GM21576 (cell line): ENCODE results near the gene BAHCC1.
"Not testable (repeated sequence)": the region's sequence is repeated elsewhere in the genome, so short reads cannot be mapped to it uniquely, and the experiment has no call there.

Experiments used
- ATAC-seq: cut with Tn5 transposase; IDR thresholded peaks from one replicate; pipeline ENCODE4 v1.9.1; 2021; ENCODE audit warnings: mild to moderate bottlenecking, moderate library complexity; ENCODE audit not compliant: unreplicated experiment

BAHCC1 gene

DNA sequence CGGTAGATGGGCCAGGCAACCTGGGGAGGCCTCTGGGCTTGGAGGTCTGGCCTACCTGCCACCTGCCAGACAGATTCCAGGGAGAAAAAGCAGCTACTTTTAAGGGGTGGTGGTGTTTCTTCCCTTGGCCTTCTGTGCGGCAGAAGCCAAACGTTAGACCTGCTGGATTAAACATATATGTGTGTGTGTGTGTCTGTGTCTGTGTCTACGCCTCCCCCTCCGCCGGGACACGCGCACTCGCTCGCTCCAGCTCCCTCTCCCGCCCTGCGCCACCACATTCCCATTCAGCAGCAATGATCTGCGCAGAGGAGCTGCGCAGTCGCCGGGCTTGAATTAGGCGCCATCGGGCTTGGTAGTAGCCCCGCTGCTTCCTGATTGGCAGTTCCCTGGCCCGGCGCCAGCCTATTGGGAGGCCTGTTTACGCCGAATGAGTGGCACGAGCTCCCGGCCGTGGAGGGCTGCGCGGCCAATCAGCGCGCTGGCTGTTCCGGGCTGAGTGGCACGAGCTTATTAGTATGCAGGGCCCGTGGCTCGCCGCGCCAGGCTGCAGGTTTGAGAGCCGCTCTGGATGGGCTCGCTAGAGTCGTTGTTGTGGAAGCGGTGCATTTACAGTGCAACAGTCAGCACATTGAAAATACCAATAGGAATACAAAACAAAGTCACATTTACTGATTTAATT lies at the start of gene BAHCC1:
Gene BAHCC1 (plus strand): TSS at position 537 of the 679 bp plus-strand sequence. CDS start 4,283 bp downstream, outside the sequence.
- ATAC-seq, result no peak

DNA sequence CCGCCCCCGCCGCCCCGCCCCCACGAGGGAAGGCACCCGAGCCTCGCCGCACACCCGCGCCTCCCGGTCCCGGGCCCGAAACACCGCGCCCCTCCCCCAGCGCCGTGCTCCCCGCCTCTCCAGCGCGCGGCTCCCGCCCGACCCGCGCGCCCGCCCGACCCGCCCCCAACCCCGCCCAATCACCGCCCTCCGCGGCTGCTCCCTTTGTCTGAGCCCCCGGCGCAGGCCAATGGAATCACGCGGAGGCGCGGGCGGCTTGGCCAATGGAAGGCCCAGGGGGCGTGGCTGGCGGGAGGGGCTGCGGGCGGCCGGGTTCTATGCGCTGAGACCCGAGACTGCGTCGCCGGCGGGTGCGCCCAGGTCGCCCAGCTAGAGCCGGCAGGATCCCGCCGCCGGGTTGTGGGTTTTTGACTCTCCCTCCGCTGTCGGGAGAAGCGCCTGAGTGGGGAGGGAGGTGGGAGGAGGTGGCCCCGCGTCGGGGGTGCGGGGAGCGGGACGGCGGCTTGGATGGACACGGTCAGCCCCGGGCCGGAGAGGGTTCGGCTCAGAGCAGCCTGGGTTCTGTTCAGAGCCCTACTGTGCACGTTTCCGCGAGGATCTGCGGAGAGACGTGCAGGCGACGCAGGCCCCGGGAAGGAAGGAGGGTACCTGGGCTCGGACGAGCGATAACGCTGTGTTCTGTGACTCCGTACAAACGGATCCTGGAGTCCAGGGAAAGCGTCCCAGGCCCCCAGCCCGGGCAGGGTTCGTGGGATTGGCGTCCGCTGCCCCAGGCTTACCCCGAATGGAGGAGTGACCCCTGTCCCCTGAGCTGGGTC lies 49.0 kb upstream of the BAHCC1 start:
- ATAC-seq, result peak; percentile 71

DNA sequence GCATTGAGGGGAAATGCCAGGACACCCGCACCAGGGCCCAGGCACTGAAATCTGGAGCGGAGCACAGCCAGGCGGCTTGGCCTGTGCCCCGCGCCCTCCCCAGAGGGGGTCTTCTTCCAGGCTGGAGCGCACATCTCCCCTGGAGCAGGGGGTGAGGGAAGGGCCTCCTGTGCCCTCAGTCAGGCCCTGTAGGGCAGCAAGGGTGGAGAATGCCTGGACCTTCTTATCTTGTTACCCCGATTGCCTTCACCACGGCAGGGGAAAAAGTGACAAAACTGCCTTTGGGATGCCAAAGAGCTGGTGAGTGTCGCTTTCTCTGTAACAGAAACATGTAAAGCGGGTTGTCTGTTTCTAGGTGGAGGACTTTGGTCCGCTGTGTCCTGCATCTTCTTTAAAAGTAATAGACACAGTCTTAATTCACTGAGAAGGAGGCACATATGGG lies 48.3 kb upstream of the BAHCC1 start:
- no peak for ATAC-seq

DNA sequence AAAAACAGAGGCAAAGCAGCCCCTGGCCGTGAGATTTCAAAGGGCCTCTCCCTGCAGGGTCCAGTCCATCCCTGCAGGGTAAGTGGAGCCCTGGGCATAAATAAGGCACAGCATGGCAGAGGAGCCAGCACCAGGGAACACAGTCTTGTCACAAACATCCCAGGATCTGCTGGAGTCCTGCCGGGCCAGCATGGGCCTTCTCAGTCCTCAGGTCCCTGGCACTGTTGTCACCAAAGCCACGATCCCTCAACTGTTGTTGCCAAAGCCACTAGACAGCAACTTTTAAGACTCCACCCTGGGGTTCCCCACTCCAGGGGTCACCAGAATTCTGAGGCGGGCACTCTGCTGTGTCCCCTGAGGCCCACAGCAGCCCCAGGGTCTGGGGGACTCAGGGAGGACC lies 47.8 kb upstream of the BAHCC1 start:
- ATAC-seq, result no peak

DNA sequence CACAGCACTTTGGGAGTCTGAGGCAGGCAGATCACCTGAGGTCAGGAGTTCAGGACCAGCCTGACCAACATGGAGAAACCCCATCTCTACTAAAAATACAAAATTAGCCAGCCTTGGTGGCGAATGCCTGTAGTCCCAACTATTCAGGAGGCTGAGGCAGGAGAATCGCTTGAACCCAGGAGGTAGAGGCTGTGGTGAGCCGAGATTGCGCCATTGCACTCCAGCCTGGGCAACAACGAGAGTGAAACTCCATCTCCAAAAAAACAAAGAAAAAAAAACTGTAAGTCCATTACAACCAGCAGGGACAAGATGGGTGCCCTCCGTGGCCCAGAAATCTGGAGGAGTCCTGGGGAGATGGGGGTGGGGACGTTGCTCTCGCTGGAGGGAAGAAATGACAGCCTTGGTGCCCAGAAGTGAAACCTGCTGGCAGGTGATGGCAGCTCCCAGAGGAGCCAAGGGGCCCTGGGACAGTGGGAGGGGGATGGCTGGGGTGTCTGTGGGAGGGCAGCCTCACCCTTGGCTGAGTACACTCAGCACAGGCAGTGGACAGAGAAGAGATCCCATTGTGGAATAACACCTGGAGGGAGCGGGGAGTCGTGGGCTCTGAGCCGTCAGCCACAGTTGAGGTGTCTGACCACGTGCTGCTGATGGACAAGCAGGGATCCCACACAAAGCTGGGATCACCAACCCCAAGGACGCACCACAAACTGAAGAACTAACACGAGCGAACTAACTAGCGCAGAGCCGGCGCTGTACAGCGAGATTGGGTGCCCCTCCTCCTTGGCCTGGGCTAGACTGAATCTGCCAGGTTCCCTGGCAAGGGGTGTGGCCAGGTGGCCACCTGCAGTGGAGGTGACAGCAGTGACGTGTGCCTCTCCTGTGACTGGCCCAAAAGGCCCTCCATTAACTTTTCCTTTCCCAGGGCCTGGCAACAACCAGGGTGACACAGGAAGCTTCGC lies 46.9 kb upstream of the BAHCC1 start:
- no peak for ATAC-seq

DNA sequence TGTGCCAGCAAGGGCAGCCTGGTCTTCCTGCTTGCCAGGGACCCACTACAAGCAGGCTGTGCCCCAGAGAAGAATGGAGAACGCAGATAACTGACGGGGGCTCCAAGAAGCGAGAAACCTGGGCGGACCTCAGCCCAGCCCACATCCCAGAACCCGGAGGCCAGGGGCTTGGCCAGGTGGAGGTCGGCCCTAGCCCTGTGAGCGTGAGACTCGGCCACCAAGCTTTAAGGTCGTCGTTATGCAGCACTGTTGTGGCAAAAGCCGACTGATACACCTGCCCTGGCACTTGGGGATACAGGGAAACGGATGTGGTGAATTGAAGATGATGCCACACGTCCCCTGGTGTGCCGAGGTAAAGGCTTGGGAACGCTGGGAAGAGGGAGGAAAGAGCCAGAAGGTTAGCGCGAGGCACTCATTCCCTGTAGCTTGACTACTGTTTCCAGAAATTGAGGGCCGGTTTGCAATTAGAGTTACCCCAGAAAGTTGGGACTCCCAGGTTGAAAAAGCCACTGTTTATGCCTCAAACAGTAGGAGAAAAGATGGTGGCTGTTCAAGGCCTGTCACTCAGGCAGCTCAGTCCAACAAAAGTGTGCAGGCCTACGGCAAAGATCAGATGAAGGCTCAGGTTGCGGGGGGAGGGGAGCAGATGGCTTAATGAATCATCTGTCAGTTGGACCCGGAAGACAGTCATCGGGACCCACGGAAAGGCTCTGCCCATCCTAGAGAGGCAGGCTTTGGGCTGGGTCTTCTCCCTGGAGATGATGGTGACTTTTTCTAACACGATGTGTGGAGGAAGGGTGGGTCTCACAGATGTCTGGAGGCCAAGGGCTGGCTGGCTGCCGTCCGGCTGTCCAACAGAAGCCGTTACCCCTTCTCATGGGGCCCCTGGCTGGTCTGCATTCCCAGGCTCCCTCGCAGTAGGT lies 45.6 kb upstream of the BAHCC1 start:
- no peak for ATAC-seq

DNA sequence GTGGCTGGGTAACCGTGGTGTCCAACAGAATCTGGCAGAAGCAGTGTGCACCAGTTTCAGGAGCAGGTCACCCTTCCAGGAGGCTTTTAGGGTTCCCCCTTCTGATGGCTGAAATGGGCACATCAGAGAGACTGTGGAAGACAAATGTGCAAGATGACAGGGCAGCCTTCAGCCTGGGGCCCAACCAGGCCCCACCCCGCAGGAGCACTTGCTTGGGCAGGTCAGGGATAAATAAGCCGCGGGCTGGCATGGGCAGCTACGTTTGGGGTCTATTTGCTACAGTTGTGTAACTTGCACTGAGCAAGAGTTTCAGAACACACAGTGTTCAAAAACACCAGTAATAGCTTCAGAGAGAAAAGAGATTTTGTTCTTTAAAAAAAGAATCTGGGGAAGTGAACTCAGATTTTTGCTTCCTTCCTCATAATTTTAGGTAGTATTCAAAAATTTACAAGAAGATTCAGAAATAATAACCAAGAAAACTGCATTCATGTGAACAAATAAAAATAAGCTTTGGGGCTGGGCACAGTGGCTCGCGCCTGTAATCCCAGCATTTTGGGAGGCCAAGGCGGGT lies 44.9 kb upstream of the BAHCC1 start:
- no peak for ATAC-seq

DNA sequence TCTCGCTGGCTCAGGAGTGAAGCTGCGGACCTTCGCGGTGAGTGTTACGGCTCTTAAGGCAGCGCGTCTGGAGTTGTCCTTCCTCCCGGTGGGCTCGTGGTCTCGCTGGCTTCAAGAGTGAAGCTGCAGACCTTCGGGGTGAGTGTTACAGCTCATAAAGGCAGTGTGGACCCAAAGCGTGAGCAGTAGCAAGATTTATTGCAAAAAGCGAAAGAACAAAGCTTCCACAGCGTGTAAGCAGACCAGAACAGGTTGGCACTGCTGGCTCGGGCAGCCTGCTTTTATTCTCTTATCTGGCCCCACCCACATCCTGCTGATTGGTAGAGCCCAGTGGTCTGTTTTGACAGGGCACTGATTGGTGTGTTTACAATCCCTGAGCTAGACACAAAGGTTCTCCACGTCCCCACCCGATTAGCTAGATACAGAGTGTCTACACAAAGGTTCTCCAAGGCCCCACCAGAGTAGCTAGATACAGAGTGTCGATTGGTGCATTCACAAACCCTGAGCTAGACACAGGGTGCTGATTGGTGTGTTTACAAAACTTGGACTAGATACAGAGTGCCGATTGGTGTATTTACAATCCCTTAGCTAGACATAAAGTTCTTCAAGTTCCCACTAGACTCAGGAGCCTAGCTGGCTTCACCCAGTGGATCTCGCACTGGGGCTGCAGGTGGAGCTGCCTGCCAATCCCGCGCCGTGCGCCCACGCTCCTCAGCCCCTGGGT lies 43.8 kb upstream of the BAHCC1 start:
- ATAC-seq, result not testable (repeated sequence)

DNA sequence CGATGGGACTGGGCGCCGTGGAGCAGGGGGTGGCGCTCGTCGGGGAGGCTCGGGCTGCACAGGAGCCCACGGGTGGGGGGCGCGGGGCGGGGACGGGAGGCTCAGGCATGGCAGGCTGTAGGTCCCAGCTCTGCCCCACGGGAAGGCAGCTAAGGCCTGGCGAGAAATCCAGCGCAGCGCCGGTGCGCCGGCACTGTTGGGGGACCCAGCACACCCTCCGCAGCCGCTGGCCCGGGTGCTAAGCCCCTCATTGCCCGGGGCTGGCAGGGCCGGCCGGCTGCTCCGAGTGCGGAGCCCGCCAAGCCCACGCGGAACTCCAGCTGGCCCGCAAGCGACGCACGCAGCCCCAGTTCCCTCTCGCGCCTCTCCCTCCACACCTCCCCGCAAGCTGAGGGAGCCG lies 43.2 kb upstream of the BAHCC1 start:
- ATAC-seq, result not testable (repeated sequence)

DNA sequence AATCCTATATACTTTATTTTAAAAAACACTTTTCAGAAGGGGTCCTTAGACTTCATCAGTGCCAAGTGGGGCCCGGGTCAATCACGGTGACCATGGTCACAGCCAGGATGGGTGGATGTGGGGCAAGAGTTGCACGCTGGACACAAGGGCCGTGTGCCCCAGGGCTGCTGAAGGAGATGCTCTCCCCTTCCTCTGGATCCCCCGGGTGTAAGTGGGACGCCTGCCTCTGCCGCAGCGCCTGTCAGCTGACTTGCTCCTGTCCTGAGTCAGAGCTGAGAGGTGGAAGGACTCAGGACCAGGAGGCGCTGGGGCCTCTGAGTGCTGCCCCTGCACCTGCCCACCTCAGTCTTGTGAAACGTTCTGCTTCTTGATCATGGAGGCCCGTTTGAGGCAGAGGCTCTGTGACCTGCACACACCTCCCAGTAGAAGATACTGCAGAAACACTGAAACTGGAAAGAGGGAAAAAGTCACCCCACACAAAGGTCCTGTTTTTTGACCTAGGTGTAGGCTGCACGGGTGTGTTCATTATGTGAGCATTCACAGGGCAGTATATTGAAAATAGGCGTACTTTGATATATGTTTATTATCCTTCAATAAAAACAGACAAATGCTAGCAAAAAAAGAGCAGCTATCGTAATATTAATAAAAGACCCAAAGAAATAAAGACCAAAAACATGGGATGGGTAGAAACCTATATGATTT lies 40.9 kb upstream of the BAHCC1 start:
- ATAC-seq, result no peak

DNA sequence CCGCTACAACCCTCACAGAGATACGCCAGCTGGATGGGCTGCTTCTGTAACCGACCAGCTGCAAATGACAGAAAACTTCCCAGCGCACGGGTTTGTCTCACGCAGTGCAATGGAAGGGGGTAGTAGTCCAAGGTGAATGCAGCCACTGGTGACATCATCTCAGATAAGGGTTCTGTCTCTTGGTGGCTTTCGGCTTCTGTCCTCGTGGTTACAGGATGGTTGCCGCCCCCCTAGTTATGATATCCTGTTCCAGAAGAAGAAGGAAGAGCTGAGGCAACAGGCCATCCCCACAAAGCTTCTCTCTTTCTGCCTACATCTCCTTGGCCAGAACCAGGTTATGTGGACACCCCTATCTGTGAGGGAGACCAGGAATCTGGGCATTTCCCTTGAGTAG lies 40.3 kb upstream of the BAHCC1 start:
- no peak for ATAC-seq

DNA sequence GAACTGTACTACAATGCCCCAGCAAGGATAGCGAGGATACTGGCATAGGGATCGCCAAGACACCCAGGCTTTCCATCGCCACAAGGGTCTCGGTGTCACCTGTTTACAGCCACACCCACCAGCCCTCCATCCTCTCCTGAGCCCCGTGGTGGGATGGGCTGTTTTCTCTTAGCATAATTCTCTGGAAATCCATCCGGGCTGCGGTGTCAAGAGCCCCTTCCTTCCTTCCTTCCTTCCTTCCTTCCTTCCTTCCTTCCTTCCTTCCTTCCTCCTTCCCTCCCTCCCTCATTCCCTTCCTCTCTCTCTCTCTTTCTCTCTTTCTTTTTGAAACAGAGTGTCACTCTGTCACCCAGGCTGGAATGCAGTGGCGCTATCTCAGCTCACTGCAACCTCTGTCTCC lies 36.0 kb upstream of the BAHCC1 start:
- no peak for ATAC-seq

DNA sequence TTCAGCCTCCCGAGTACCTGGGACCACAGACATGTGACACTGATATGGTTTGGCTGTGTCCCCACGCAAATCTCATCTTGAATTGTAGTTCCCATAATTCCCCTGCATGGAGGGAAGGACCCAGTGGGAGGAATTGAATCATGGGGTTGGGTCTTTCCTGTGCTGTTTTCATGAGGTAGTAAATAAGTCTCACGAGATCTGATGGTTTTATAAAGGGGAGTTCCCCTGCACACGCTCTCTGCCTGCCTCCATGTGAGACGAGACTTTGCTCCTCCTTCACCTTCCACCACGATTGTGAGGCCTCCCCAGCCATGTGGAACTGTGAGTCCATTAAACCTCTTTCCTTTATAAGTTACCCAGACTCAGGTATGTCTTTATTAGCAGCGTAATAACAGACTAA lies 33.3 kb upstream of the BAHCC1 start:
- ATAC-seq, result not testable (repeated sequence)

DNA sequence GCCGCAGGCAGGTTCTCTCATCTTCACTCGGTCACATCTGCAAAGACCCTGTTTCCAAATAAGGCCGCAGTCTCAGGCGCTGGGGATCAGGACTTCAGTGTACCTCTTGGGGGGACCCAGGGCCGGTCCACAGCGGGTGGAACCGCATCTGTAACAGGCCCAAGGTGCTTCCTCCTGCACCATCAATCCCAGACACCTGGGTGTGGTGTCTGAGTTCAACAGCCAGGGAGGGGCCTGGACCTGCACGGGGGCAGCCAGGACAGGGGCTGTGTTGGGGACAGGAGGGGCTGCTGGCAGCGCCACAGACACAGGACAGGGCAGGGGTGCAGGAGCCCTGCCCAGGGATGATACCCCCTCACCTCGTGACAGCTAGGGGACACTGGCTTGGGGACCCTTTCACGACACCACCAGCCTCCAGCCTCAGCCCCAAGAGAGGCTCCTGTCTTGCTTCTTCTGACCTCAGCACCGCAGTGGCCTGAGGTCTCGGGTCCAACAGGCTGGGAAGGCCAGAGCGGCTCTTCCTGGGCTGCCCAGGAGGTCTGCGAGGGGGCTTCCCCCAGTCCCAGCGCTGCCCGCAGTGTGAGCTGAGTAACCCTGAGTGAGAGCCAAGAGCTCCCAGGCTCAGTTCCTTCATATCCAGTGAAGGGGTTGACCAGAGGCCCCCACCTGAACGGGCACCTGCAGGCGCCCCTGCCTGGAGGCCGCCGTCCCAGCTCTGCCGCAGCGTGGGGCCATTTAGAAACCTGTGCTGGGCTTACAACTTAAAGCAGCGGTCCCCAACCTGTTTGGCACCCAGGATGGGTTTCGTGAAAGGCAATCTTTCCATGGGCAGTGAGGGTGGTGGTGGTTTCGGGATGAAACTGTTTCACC lies 30.7 kb upstream of the BAHCC1 start:
- ATAC-seq, result no peak

DNA sequence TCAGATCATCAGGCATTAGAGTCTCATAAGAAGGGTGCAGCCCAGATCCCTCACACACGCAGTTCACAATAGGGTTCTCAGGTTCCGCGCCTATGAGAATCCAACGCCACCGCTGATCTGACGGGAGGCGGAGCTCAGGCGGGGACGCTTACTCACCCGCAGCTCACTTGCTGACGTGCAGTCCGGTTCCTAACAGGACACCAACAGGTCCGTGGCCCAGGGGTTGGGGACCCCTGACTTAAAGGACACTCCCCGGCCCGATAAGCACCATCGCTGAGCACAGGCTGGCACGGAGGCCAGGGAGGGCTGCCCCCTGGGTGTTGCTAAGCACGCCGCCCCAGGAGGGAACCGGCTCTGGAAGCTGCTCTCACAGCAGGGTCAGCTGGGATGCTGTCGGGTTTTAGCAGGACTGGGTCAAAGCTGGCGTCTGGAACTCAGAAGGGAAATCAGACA lies 30.1 kb upstream of the BAHCC1 start:
- ATAC-seq, result no peak

DNA sequence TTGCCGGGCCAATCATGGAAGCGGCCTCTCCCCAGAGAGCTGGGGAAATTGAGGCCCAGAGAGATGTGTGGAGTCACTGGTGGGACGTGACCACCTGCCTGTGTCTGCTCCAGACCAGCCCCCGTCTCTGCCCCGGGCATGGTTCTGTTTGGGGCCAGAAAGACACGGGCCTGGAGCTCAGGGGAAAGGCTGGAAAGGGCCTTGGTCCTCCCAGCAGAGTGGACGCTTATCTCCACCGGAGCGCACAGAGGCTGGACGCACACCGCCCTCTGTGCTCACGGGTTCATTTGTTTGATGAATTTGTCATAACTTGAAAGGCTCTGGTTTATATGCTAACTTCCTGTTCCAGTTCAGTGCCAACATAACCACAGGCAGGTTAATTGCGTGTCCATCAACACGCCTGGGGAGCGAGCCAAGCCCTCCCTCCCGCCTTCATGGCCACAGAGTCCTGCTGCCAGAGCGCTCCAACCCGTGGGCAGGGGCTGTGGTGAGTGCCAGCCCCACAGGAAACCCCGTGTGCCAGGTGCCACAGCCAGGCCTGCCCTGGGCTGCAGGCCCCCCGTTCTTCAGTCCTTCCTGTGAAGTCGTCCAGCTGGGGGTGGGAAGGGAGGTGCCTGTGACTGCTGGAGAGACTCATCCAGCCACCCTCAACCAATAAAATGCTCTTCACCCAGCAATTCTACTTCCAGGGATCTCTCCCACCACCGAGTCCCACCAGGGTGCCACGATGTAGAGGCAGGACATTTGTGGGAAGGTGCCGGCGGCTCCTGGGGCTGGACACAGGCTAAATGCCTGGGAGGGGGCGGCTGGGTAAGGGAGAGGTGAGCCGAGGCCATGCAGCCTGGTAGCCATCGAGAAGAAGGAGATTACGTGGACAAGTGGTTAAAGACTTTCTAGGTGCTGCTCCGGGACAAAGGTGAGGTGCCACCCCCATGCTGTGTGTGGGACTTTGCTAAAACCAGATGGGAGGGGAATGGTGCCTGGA lies 29.4 kb upstream of the BAHCC1 start:
- ATAC-seq, result no peak
